GM19099 (cell line): ENCODE data around the gene EML6.

Source experiments
- POLR2A ChIP-seq: IDR thresholded peaks from 3 replicates; pipeline ENCODE4 v1.6.1; 2011; ENCODE audit warnings: low read depth; ENCODE audit not compliant: insufficient read length; ENCODE audit errors: extremely low read depth

EML6 gene

DNA sequence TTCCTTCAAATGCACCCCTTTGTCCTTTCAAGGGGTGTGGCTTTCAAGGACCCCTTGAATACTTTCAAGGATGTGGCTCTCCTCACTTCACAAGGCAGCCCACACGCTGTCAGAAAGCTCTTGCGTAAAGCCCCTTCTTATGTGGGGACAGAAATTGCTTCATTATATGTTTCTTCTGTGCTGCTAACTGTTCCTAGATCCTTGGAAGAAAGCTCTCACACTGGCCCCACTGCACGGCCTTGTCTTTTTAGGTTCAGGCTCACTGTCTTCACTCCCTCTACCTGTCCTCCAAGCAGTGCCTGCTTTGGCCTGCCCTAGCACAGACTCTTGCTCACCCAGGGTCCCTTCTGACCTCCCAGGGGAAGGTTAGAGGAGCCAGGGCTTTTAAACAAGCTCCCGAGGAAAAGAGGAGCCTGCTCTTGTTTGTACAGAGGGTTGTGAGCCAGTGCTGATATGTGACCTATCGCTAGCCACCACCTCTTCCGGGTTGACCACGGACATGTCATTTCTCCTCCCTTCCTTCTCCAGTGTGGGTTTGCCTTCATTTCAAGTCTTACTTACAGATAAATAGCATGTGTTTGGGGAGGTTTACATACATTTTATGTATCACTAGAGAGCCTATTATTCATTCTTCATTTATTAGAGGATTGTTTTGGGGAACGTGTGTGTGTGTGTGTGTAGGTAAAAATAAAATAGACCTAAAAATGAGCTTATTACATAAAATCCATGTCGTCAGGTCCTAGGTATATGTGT lies 232.1 kb downstream of the EML6 start:
- TF ChIP-seq POLR2A = no peak

GRCh38 chr2:54956111-54956627 lies 232.7 kb downstream of the EML6 start:
- TF ChIP-seq POLR2A = no peak

GRCh38 chr2:54957321-54957999 lies 234.0 kb downstream of the EML6 start:
- no peak for TF ChIP-seq POLR2A

DNA sequence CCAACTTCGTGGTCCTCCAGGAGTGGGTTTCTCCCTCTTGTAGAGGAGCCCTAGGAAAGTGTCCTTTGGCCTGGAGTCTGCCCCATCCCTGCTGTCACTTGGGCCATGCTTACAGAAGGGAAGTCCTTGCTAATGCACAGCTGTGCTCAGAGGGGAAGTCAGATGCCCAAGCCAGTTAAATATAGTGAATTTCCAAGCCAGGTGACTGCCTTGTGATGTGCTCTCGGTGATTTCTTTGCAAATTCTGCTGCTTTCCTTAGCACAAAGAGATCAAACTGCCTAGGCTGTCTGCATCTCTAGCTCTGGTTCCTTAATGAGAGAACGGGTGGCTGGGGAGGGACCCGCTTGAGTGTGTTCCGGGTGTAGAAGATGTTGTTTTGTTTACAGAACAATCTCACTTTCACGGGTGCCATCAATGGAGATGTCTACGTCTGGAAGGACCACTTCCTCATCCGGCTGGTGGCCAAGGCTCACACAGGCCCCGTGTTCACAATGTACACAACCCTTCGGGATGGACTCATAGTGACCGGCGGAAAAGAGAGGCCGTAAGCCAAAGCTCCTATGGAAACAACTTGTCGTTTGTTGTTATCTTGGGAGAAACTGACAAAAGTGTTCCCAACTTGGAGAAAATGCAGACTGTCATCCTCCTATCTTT lies 235.4 kb downstream of the EML6 start:
- TF ChIP-seq POLR2A = no peak

- TF ChIP-seq POLR2A = no peak
Measured at GRCh38 chr2:54960164-54960563, 236.7 kb downstream of the EML6 start.

GRCh38 chr2:54962511-54962910 lies 239.0 kb downstream of the EML6 start:
- no peak for TF ChIP-seq POLR2A

- no peak for TF ChIP-seq POLR2A
Measured at GRCh38 chr2:54962935-54963440, 239.5 kb downstream of the EML6 start.

- no peak for TF ChIP-seq POLR2A
Measured at GRCh38 chr2:54963476-54963875, 240.0 kb downstream of the EML6 start.

DNA sequence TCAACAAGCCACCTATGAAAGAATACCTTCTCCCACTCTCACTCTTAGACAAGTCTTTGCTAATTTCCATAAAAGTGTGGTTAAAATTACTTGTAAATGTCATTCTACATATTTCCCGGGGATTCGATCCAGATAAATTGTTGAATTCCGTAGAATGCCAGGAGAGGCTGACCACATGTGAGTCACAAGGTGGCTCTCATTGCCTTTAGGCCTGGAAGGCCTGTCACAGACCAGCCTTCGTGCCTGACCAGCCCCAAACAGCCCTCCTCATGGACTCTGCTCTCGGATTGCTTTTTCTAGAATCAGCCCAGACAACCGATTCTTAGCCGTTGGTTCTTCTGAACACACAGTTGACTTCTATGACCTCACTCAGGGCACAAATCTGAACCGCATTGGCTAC lies 240.8 kb downstream of the EML6 start:
- no peak for TF ChIP-seq POLR2A

GRCh38 chr2:54964816-54965215 lies 241.4 kb downstream of the EML6 start:
- TF ChIP-seq POLR2A = no peak

- no peak for TF ChIP-seq POLR2A
Measured at GRCh38 chr2:54965425-54965824, 242.0 kb downstream of the EML6 start.

- TF ChIP-seq POLR2A = no peak
Measured at GRCh38 chr2:54966165-54966832, 242.8 kb downstream of the EML6 start.

- TF ChIP-seq POLR2A = no peak
Measured at GRCh38 chr2:54966837-54967236, 243.4 kb downstream of the EML6 start.

DNA sequence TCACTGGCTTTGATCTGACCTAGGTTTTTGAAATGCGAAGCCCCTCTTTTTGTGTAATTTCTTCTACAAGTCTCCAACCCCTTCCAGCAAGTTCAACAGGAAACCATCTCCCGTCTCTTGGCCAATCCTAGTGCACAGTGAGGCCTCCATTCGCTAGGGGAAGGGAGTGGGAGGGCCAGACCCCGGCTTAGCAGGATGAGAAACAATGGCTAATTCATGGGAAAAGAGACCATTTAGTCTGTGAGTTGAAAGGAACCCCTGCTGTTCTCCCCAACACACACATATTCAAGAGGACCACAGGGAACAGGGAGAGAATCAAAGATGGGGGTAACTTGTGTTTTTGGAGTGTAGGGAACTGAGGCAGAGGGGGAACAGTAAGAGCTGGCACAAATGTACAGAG lies 243.8 kb downstream of the EML6 start:
- TF ChIP-seq POLR2A = no peak
